Frontal cortex (tissue), 4 donors: ENCODE data around the gene RGS14. TPM values are rescaled to one million over a fixed set of nuclear protein-coding genes. Genes with fewer than 3 reads are reported as not detected.
"Not testable (repeated sequence)": the region's sequence is repeated elsewhere in the genome, so short reads cannot be mapped to it uniquely, and the experiment has no call there.

Experiments
- DNase-seq, 2 donors: peaks; one replicate each; pipeline ENCODE4 v3.0.0; 2012; ENCODE audit warnings: low spot score in 2 of 2
- FAIRE-seq: peaks from 2 replicates; lab custom pipeline; 2012; peaks lifted over from hg19 to GRCh38; lab: Jason Lieb, UNC
- total RNA-seq: library from RNA; depleted of rRNA; stranded (reverse); fragments of >200 nt; gene quantifications from one replicate; pipeline ENCODE4 v1.2.3, GENCODE V29; 2014
- donor health status: control.
- donor health status: control.
- donor health status: control.

The RGS14 gene
- total RNA-seq, 1 donor from 2014 or later = 7.7 TPM

GRCh38 chr5:177419046-177419445, 61.3 kb downstream of the RGS14 start:
- FAIRE-seq = no peak

GRCh38 chr5:177420472-177420871, 62.7 kb downstream of the RGS14 start:
- not testable (repeated sequence) for FAIRE-seq, DNase-seq

More at GRCh38 chr5:177419046-177419445, 61.3 kb downstream of the RGS14 start:
- DNase-seq = no peak

GRCh38 chr5:177421062-177421798, 63.5 kb downstream of the RGS14 start:
- FAIRE-seq = no peak
- no peak for DNase-seq

Other genes with a start within 250 kb of the RGS14 start
- gene NSD1, start 224.2 kb upstream of the RGS14 start, total RNA-seq = 58.7 TPM
- 14.3 TPM for gene RAB24, start 54.2 kb upstream of the RGS14 start, total RNA-seq
- 42.4 TPM for gene PRELID1, start 54.1 kb upstream of the RGS14 start, total RNA-seq
- gene MXD3, start 46.0 kb upstream of the RGS14 start, total RNA-seq = 3.7 TPM
- gene LMAN2, start 6.3 kb upstream of the RGS14 start, total RNA-seq = 88.9 TPM
- gene SLC34A1, start 26.5 kb downstream of the RGS14 start, total RNA-seq = not detected
- 0.82 TPM for gene PFN3, start 42.7 kb downstream of the RGS14 start, total RNA-seq
- 2.4 TPM for gene F12, start 51.6 kb downstream of the RGS14 start, total RNA-seq
- 25.7 TPM for gene GRK6, start 68.8 kb downstream of the RGS14 start, total RNA-seq
- gene PRR7, start 88.9 kb downstream of the RGS14 start, total RNA-seq = 12.2 TPM
- gene DBN1, start 115.7 kb downstream of the RGS14 start, total RNA-seq = 187 TPM
- gene PDLIM7, start 139.7 kb downstream of the RGS14 start, total RNA-seq = 6.5 TPM
- gene DOK3, start 151.9 kb downstream of the RGS14 start, total RNA-seq = 3.3 TPM
- gene DDX41, start 159.0 kb downstream of the RGS14 start, total RNA-seq = 77.0 TPM
- gene FAM193B, start 196.6 kb downstream of the RGS14 start, total RNA-seq = 26.1 TPM
- 28.1 TPM for gene TMED9, start 234.3 kb downstream of the RGS14 start, total RNA-seq
- 13.5 TPM for gene B4GALT7, start 242.2 kb downstream of the RGS14 start, total RNA-seq